Panc1 (cell line): ENCODE data around the gene CDIP1. TPM values are rescaled to one million over a fixed set of nuclear protein-coding genes. Genes with fewer than 3 reads are reported as not detected.

Experiments
- ATAC-seq: fragments of 200-7000 bp; cut with Tn5 transposase; 2 replicates; pipeline ENCODE4 v1.9.1; 2020; ENCODE audit warnings: mild to moderate bottlenecking, moderate library complexity
- BruUV-seq: library from RNA; stranded (reverse); fragments of 400-500 nt; replicated peaks from 2 replicates; lab custom pipeline; 2021; lab: Mats Ljungman, UMichigan
- CTCF ChIA-PET: fragments of 300-600 bp; sonication (Branson Sonifier 250); formaldehyde crosslinking; loops from one replicate; lab custom pipeline; 2022; ENCODE audit warnings: antibody characterized with exemption; lab: Charles Lee
- POLR2A ChIA-PET: fragments of 300-600 bp; sonication (Branson Sonifier 250); formaldehyde crosslinking; loops from one replicate; lab custom pipeline; 2022; ENCODE audit warnings: antibody characterized with exemption; lab: Charles Lee
- DNase-seq: peaks from one replicate; pipeline ENCODE4 v3.0.0-alpha.2; 2010; ENCODE audit warnings: low read depth, low spot score
- H3K27ac ChIP-seq: 2 replicates; pipeline ENCODE4 v1.5.1; 2011; ENCODE audit warnings: mild to moderate bottlenecking, low read length, inconsistent platforms
- H3K27me3 ChIP-seq: fragments of 200-500 bp; sonication (Bioruptor generic); 2 replicates; pipeline ENCODE4 v1.6.0; 2014; ENCODE audit warnings: low read length, inconsistent platforms; ENCODE audit not compliant: control insufficient read depth, insufficient read depth
- H3K36me3 ChIP-seq: fragments of 200-500 bp; sonication (Bioruptor generic); 2 replicates; pipeline ENCODE4 v1.5.1; 2014; ENCODE audit warnings: inconsistent platforms, mild to moderate bottlenecking, low read length, moderate library complexity; ENCODE audit not compliant: control insufficient read depth, insufficient read depth
- H3K4me1 ChIP-seq: 2 replicates; pipeline ENCODE4 v1.5.1; 2011; ENCODE audit warnings: inconsistent platforms, mild to moderate bottlenecking, low read length, moderate library complexity; ENCODE audit not compliant: control insufficient read depth, insufficient read depth
- H3K4me3 ChIP-seq, 2 experiments: 2 replicates each; pipeline ENCODE4 v1.5.1; 2011 to 2012; ENCODE audit warnings: low read depth in 2 of 2, low read length in 2 of 2, mild to moderate bottlenecking in 2 of 2, inconsistent platforms in 1 of 2, moderate library complexity in 1 of 2
- H3K9me3 ChIP-seq: fragments of 200-500 bp; sonication (Bioruptor generic); 2 replicates; pipeline ENCODE4 v1.5.1; 2014; ENCODE audit warnings: low read depth, mild to moderate bottlenecking, inconsistent platforms, low read length, moderate library complexity; ENCODE audit not compliant: control insufficient read depth, insufficient read depth
- POLR2AphosphoS5 ChIP-seq: IDR thresholded peaks from 2 replicates; pipeline ENCODE4 v1.6.1; 2012; ENCODE audit warnings: mild to moderate bottlenecking, low read depth, low read length, moderate library complexity
- SIN3A ChIP-seq: IDR thresholded peaks from 2 replicates; pipeline ENCODE4 v1.6.1; 2012; ENCODE audit warnings: low read depth, mild to moderate bottlenecking, low read length, moderate library complexity, borderline replicate concordance; ENCODE audit not compliant: insufficient read depth
- TCF7L2 ChIP-seq: IDR thresholded peaks from 2 replicates; pipeline ENCODE4 v1.6.1; 2011; ENCODE audit warnings: mild to moderate bottlenecking, low read depth, low read length, inconsistent platforms
- in situ Hi-C: cut with HindIII; loops from 2 replicates; pipeline ENCODE4 v1.10.0; 2016; ENCODE audit warnings: low sequenced_read_pairs, low pct_unique_long_range_greater_than_20kb
- intact Hi-C: fragments of 100-400 bp; cut with micrococcal nuclease; formaldehyde crosslinking; loops from one replicate; pipeline ENCODE4 v1.10.0; 2022; ENCODE audit not compliant: unreplicated experiment
- total RNA-seq: library from RNA; stranded (reverse); gene quantifications from one replicate; pipeline ENCODE4 v1.2.1, GENCODE V29; 2021; ENCODE audit not compliant: unreplicated experiment
- TF ChIP-seq, protein P1 (sequence below), 2 experiments: IDR thresholded peaks; 2 replicates each; pipeline ENCODE4 v1.6.1; 2011 to 2012; ENCODE audit warnings: low read depth in 2 of 2, control low read depth in 1 of 2, low read length in 1 of 2, mild to moderate bottlenecking in 1 of 2, moderate library complexity in 1 of 2; ENCODE audit not compliant: insufficient read depth in 1 of 2
- TF ChIP-seq, protein P2 (sequence below): fragments of 450-650 bp; IDR thresholded peaks from 2 replicates; pipeline ENCODE4 v1.5.1; 2017; ENCODE audit warnings: mild to moderate bottlenecking

The CDIP1 gene
- total RNA-seq, 1 experiment from 2014 or later = 26.8 TPM

DNA sequence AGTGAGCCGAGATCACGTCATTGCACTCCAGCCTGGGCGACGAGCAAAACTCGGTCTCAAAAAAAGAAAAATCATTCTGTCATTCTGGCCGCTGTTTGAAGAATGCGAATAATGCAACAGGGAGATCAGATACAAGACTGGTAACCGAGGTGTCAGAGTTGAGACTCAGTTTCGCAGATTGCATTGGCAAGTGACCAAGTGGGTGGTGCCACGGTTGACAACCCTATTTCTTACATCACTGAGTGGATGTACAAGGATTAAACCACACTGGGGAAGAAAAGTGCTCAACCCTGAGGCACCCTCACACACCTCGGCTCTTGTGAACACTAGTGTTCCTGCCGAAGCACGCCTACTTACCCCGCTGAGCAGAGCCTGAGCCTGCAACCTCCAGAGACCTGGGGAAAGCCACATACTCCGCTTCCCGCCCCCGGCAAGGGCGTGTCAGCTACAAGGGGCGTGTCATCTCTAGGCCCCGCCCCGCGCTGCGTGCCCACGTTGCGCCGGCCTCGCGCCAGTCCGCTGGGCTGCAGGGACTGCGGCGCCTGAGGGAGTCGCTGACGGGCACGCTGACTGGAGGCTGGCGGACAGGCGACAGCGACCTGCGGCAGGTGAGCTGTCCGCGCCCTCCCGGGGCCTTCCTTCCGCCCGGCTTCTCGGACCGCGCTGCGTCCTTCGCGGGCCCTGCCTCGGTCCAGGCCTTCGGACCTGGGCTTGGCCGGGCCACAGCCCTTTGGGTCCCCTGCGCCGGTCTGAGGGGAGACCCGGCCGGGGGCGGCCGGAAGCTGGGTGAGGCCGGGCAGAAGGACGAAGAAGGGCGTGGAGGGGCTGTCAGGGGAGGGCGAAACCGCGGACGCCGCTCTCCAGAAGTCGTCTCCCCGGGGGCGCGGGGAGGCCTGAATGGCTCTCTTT lies 62.4 kb downstream of the CDIP1 start, which contains the start of gene HMOX2:
TSS of gene HMOX2 (plus strand) at position 519 of the 909 bp plus-strand sequence. CDS start 29,127 bp downstream, outside the sequence.
- DNase-seq (peak; percentile 85), ATAC-seq (peak; percentile 92)
- no TSS peak for BruUV-seq
- POLR2A ChIA-PET = interaction anchor here (0.6 kb wide), 2 partner anchors 94 to 203 kb away, joined by 4 to 5 read pairs; no protein-coding TSS in a partner anchor
- TF ChIP-seq TCF7L2 (no peak; the same call in 1 of the 2 replicates), POLR2AphosphoS5 (peak; percentile 83), SIN3A (peak; percentile 88; the same call in 1 of the 2 replicates)
- TF ChIP-seq, protein P1, sequence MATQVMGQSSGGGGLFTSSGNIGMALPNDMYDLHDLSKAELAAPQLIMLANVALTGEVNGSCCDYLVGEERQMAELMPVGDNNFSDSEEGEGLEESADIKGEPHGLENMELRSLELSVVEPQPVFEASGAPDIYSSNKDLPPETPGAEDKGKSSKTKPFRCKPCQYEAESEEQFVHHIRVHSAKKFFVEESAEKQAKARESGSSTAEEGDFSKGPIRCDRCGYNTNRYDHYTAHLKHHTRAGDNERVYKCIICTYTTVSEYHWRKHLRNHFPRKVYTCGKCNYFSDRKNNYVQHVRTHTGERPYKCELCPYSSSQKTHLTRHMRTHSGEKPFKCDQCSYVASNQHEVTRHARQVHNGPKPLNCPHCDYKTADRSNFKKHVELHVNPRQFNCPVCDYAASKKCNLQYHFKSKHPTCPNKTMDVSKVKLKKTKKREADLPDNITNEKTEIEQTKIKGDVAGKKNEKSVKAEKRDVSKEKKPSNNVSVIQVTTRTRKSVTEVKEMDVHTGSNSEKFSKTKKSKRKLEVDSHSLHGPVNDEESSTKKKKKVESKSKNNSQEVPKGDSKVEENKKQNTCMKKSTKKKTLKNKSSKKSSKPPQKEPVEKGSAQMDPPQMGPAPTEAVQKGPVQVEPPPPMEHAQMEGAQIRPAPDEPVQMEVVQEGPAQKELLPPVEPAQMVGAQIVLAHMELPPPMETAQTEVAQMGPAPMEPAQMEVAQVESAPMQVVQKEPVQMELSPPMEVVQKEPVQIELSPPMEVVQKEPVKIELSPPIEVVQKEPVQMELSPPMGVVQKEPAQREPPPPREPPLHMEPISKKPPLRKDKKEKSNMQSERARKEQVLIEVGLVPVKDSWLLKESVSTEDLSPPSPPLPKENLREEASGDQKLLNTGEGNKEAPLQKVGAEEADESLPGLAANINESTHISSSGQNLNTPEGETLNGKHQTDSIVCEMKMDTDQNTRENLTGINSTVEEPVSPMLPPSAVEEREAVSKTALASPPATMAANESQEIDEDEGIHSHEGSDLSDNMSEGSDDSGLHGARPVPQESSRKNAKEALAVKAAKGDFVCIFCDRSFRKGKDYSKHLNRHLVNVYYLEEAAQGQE (IDR thresholded peaks at IDR 0.05; ENCODE audit: insufficient read depth in 1 of 2, low read depth in 2 of 2, low read length in 1 of 2) = peak in 1 of 2 experiments; percentile 41; a peak in 1 of 4 replicates
- TF ChIP-seq, protein P2, sequence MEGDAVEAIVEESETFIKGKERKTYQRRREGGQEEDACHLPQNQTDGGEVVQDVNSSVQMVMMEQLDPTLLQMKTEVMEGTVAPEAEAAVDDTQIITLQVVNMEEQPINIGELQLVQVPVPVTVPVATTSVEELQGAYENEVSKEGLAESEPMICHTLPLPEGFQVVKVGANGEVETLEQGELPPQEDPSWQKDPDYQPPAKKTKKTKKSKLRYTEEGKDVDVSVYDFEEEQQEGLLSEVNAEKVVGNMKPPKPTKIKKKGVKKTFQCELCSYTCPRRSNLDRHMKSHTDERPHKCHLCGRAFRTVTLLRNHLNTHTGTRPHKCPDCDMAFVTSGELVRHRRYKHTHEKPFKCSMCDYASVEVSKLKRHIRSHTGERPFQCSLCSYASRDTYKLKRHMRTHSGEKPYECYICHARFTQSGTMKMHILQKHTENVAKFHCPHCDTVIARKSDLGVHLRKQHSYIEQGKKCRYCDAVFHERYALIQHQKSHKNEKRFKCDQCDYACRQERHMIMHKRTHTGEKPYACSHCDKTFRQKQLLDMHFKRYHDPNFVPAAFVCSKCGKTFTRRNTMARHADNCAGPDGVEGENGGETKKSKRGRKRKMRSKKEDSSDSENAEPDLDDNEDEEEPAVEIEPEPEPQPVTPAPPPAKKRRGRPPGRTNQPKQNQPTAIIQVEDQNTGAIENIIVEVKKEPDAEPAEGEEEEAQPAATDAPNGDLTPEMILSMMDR = no peak; the same call in 1 of the 2 replicates
- CTCF ChIA-PET = no interaction called here
- intact Hi-C loops (no loop called here), in situ Hi-C loops (no loop called here)
- Histone ChIP-seq H3K4me1 (peaks cover 18% of the 10 kb centered on the region), H3K27me3 (no peaks in the 10 kb centered on the region), H3K9me3 (no peaks in the 10 kb centered on the region), H3K36me3 (no peaks in the 10 kb centered on the region; the same call in 1 of the 2 replicates), H3K4me3 (peak within 1 kb of the TSS; percentile 82 to 85), H3K27ac (peak within 1 kb of the TSS; percentile 94)

DNA sequence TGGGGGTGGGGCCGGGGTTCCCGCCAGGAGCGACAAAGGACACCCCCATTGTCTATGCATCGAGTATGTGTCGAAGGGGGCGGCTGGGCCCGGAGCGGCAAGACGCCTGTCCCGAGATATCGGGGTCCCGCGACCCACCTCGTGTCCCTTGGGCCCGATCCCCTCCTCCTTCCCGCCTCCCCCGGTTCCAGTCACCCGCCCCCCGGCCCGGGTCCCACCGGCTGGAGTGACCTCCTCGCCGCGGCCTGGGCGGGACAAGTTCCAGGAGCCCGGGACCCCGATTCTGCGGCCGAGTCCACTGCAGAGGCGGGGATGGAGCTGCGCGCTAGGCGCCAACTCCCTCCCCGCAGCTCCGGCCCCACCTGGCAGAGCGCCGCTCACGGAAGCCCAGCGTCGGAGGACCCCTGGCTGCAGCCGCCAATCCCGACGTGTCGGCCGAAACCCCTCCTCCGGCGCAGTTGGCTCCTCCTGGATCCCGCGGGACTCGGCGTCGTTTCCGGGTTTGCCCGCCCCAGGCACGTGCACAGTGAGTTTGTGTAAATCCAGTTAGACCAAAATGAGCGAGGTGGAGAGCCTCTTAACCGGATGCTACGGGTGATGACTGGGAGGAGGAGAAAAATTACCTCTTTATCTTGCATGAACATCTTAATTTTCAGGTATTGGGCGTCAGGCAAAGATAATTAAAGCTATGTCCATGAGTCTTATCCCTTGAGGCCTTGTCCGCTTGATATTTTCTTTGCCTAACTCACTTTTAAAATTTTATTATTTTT lies 64.2 kb downstream of the CDIP1 start, which contains the start of gene NMRAL1:
TSS of gene NMRAL1 (minus strand) at position 434 of the 770 bp plus-strand sequence. CDS start 493 bp downstream, outside the sequence.
- no peak for DNase-seq
- Histone ChIP-seq H3K9me3 (no peaks in the 10 kb centered on the region), H3K4me3 (peak within 1 kb of the TSS; percentile 61 to 80), H3K36me3 (no peaks in the 10 kb centered on the region; the same call in 1 of the 2 replicates), H3K4me1 (peaks cover 18% of the 10 kb centered on the region), H3K27me3 (no peaks in the 10 kb centered on the region), H3K27ac (peak within 1 kb of the TSS; percentile 94)
- in situ Hi-C loops = no loop called here
- CTCF ChIA-PET = no interaction called here
- TF ChIP-seq TCF7L2 (no peak), POLR2AphosphoS5 (peak; percentile 84)
- POLR2A ChIA-PET = interaction anchor here (0.5 to 0.7 kb wide), 2 partner anchors 56 to 176 kb away, joined by 3 to 5 read pairs; no protein-coding TSS in a partner anchor
- ATAC-seq = peak; percentile 86
- BruUV-seq = no TSS peak
- intact Hi-C loops = no loop called here
